Activated naive CD4-positive, alpha-beta T cell treated with anti-CD3 and anti-CD28 coated beads, Interleukin-2, amount 50 U/mL, for 72 hours (primary cell): ENCODE data around the gene METTL21A. TPM values are rescaled to one million over a fixed set of nuclear protein-coding genes. Genes with fewer than 3 reads are reported as not detected.

Source experiments
- ATAC-seq, 2 donors: fragments of 150-1000 bp; cut with Tn5 transposase; 2 replicates each; pipeline ENCODE4 v1.10.0; 2021; ENCODE audit warnings: mild to moderate bottlenecking in 2 of 2, moderate library complexity in 2 of 2
- DNase-seq, 2 donors: peaks; one replicate each; pipeline ENCODE4 v3.0.0; 2021 to 2022; ENCODE audit warnings: low spot score in 2 of 2
- H3K27ac Mint-ChIP-seq, 2 donors: one replicate each; pipeline ENCODE4 v1.8.0; 2022; ENCODE audit warnings: mild to moderate bottlenecking in 2 of 2, mixed read lengths in 2 of 2
- H3K36me3 Mint-ChIP-seq, 2 donors: one replicate each; pipeline ENCODE4 v1.8.0; 2022; ENCODE audit warnings: mixed read lengths in 2 of 2
- H3K9me3 Mint-ChIP-seq, 2 donors: one replicate each; pipeline ENCODE4 v1.8.0; 2022; ENCODE audit warnings: mixed read lengths in 2 of 2
- total RNA-seq, 2 donors: library from RNA; stranded (reverse); gene quantifications; one replicate each; pipeline ENCODE4 v1.2.3, GENCODE V29; 2022

METTL21A gene
- total RNA-seq, 2 donors from 2014 or later = 18.1 to 27.1 TPM

GRCh38 chr2:207632575-207633493 lies 7.6 kb upstream of the METTL21A start:
- H3K27ac Mint-ChIP-seq = peak overlapping the region in 1 of 2 donors; percentile 56
- ATAC-seq = peak; percentile 86 to 91
- H3K9me3 Mint-ChIP-seq = no peaks in the 10 kb centered on the region
- H3K36me3 Mint-ChIP-seq = no peaks in the 10 kb centered on the region
- DNase-seq = peak in 1 of 2 donors; percentile 10

DNA sequence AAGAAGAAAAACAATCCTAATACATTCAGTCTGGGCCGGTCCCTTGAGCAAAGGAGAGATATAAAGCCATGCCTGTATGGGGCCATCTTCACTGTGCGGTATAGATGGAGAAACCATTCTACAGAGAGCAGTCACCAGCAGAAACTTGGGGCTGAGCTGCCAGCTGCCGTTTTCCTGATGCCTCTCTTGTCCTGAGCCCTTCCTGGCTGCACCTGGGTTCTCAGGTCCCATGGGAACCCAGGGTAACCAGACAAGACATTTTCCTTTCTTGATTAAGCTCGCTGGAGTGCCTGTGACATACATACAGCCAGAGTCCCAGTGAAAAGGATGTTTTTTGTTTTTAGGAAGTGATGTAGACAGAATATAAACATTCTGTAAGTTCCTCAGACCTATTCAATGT lies 5.3 kb upstream of the METTL21A start:
- no peaks in the 10 kb centered on the region for H3K36me3 Mint-ChIP-seq
- ATAC-seq (no peak), DNase-seq (no peak)
- H3K9me3 Mint-ChIP-seq = no peaks in the 10 kb centered on the region
- H3K27ac Mint-ChIP-seq = no peak overlapping the region

DNA sequence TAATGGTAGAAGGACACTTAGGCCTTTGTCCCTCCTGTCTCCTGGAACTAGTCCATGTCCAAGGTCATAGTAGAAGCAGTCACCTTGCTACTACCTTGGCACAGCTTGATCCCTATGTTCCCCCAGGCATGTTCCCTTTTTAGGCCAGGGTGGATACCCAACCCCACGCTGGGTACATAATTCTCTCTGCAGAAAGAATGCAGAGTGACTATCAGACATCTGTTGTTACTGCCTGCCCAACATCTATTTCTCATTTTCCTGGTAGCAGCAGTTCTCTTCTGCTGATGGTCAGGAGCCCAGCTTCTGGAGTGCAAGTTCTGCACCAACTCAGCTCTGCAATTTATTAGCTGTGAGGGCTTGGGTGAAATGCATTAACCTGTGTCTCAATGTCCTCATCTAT lies 4.4 kb upstream of the METTL21A start:
- Mint-ChIP-seq H3K36me3 (peaks cover under 1% of the 10 kb centered on the region in 2 donors), H3K27ac (no peak overlapping the region), H3K9me3 (no peaks in the 10 kb centered on the region)
- no peak for ATAC-seq
- no peak for DNase-seq

- peak overlapping the region; percentile 89 to 96 for H3K27ac Mint-ChIP-seq
- peak; percentile 66 to 70 for DNase-seq
- ATAC-seq = peak; percentile 46 to 47
- peaks cover 15 to 35% of the 10 kb centered on the region in 2 donors for H3K36me3 Mint-ChIP-seq
- H3K9me3 Mint-ChIP-seq = no peaks in the 10 kb centered on the region
Measured at GRCh38 chr2:207624185-207625013, 795 bp downstream of the METTL21A start.

GRCh38 chr2:207621501-207622039 lies 3.6 kb downstream of the METTL21A start:
- ATAC-seq (no peak), DNase-seq (no peak)
- peak overlapping the region in 1 of 2 donors; percentile 55 for H3K27ac Mint-ChIP-seq
- H3K9me3 Mint-ChIP-seq = no peaks in the 10 kb centered on the region
- peaks cover 26 to 53% of the 10 kb centered on the region in 2 donors for H3K36me3 Mint-ChIP-seq

- no peak for ATAC-seq
- H3K27ac Mint-ChIP-seq = peak overlapping the region; percentile 15 to 75
- DNase-seq = no peak
- peaks cover 31 to 58% of the 10 kb centered on the region in 2 donors for H3K36me3 Mint-ChIP-seq
- H3K9me3 Mint-ChIP-seq = no peaks in the 10 kb centered on the region
Measured at GRCh38 chr2:207619764-207620203, 5.4 kb downstream of the METTL21A start.

- peak overlapping the region in 1 of 2 donors; percentile 33 for H3K27ac Mint-ChIP-seq
- ATAC-seq = no peak
Measured at GRCh38 chr2:207617011-207617671, 8.1 kb downstream of the METTL21A start.

GRCh38 chr2:207616185-207616584 lies 9.0 kb downstream of the METTL21A start:
- peak in 1 of 2 donors; percentile 24 for ATAC-seq
- DNase-seq = no peak
- peaks cover 18 to 46% of the 10 kb centered on the region in 2 donors for H3K36me3 Mint-ChIP-seq
- H3K9me3 Mint-ChIP-seq = no peaks in the 10 kb centered on the region
- peak overlapping the region in 1 of 2 donors; percentile 33 for H3K27ac Mint-ChIP-seq

More at GRCh38 chr2:207617011-207617671, 8.1 kb downstream of the METTL21A start:
- no peak for DNase-seq
- Mint-ChIP-seq H3K36me3 (peaks cover 18 to 53% of the 10 kb centered on the region in 2 donors), H3K9me3 (no peaks in the 10 kb centered on the region)

DNA sequence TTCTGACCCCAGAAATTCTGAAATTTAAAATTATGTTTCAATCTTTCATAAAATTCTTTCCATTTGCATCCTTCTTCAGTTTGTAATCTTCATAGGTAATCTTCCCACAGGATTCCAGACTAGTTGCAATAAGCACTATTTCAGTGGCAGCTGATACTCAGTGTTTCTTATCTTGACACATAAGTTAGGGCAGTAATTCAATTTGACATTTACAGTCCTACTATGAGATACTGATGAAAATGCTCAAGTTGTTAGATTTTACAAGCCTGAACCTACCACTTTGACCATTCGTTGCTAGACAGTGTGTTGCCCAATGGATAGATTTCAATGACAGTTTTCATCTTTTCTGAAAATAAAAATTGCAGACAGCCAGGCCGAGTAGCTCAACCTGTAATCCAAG lies 10.4 kb downstream of the METTL21A start:
- Mint-ChIP-seq H3K9me3 (no peaks in the 10 kb centered on the region), H3K36me3 (peaks cover 18 to 34% of the 10 kb centered on the region in 2 donors), H3K27ac (peak overlapping the region in 1 of 2 donors; percentile 23)
- DNase-seq = no peak
- ATAC-seq = no peak

DNA sequence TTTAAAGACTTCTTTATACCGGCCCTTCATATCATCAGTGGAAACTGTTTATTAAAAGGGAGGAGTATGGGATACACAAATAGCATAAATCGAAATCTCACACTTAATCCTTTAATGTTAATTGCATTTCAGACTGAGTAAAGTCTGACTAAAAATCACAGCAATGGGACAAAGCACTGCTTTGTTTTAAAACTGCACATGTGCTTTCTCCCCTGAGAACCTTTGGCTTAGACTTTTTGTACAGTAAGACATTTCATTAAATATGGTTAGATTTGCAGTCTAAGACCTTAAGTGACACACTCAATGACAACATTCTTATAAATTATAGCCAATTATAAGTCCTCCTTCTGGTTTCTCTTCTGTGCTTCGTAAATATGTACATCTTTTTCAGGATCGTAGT lies 12.5 kb downstream of the METTL21A start:
- ATAC-seq (no peak), DNase-seq (no peak)
- H3K9me3 Mint-ChIP-seq = peaks cover 0 to 11% of the 10 kb centered on the region in 2 donors
- H3K27ac Mint-ChIP-seq = no peak overlapping the region
- H3K36me3 Mint-ChIP-seq = peaks cover 26 to 43% of the 10 kb centered on the region in 2 donors

DNA sequence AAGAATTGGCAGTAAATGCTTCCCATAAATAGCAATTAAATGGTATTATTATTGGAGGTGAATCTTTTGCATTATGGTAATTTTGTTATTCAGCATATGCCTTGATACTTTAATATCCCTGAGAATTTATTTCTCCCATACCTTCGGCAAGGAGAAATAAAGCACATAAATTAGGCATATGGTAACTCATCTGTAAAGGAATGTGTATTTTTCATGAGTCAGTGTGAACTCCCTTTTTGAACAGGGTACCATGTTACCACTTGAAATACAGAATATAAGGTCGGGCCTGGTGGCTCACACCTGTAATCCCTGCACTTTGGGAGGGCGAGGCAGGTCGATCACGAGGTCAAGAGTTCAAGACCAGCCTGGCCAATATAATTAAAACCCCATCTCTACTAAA lies 18.4 kb downstream of the METTL21A start:
- DNase-seq (no peak), ATAC-seq (no peak)
- no peak overlapping the region for H3K27ac Mint-ChIP-seq
- H3K9me3 Mint-ChIP-seq = peaks cover 0 to 11% of the 10 kb centered on the region in 2 donors
- peaks cover 12 to 29% of the 10 kb centered on the region in 2 donors for H3K36me3 Mint-ChIP-seq

DNA sequence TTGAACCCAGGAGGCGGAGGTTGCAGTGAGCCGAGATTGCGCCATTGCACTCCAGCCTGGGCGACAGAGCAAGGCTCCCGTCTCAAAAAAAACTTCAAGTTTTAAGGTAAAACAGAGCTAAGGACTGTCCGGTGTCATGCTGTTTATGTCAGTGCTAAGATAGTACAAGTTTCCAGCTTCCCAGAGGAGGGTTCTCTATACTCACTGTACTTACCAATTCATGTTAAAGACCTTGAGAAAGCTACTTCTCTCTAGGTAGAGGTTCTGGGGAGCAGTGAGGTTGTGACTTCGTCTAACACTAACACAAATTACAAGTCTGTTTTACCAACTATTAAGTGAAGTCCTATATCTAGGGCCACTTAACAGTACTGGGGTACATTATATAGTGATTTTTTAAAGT lies 18.8 kb downstream of the METTL21A start:
- DNase-seq = no peak
- ATAC-seq = no peak
- Mint-ChIP-seq H3K27ac (no peak overlapping the region), H3K36me3 (peaks cover 12 to 29% of the 10 kb centered on the region in 2 donors), H3K9me3 (peaks cover 0 to 11% of the 10 kb centered on the region in 2 donors)

- H3K36me3 Mint-ChIP-seq = peaks cover 11 to 29% of the 10 kb centered on the region in 2 donors
- ATAC-seq = no peak
- no peak for DNase-seq
- no peak overlapping the region for H3K27ac Mint-ChIP-seq
- peaks cover 0 to 6% of the 10 kb centered on the region in 2 donors for H3K9me3 Mint-ChIP-seq
Measured at GRCh38 chr2:207603486-207603885, 21.7 kb downstream of the METTL21A start.

- H3K27ac Mint-ChIP-seq = peak overlapping the region; percentile 1 to 59
- peaks cover 0 to 21% of the 10 kb centered on the region in 2 donors for H3K36me3 Mint-ChIP-seq
- ATAC-seq = no peak
- DNase-seq = no peak
- H3K9me3 Mint-ChIP-seq = no peaks in the 10 kb centered on the region
Measured at GRCh38 chr2:207601774-207602173, 23.4 kb downstream of the METTL21A start.

- no peaks in the 10 kb centered on the region for H3K9me3 Mint-ChIP-seq
- no peak overlapping the region for H3K27ac Mint-ChIP-seq
- ATAC-seq (no peak), DNase-seq (no peak)
- peaks cover 0 to 11% of the 10 kb centered on the region in 2 donors for H3K36me3 Mint-ChIP-seq
Measured at GRCh38 chr2:207600231-207600630, 25.0 kb downstream of the METTL21A start.

DNA sequence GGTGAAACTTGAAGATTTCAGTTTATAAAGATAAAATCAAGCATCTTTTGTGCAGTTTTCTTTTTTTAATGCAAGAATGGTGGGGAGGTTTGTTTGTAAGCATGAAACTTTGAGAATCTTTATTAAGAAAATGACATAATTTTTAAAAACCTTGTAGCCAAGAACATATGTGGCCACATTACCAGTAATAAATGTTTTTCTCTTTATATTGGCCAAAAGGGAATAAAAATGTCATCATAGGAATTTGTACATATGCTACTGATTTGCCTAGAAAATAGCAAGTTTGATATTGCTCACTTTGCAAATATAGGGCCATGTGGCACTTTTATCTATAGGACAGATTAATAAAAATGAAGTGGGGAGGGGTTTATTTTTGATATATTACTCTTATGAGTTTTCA lies 25.6 kb downstream of the METTL21A start:
- H3K27ac Mint-ChIP-seq = no peak overlapping the region

More for the DNA sequence above, 25.6 kb downstream of the METTL21A start:
- Mint-ChIP-seq H3K36me3 (peaks cover 0 to 12% of the 10 kb centered on the region in 2 donors), H3K9me3 (no peaks in the 10 kb centered on the region)
- ATAC-seq = no peak
- no peak for DNase-seq
